Mammary epithelial cell (primary cell): ENCODE results near the gene PANX2.

Experiments used
- CTCF ChIP-seq, 2 donors: IDR thresholded peaks in 1 of 2; conservative IDR thresholded peaks in 1 of 2; 2 replicates each; pipeline ENCODE4 v1.5.1; 2011 to 2012; ENCODE audit warnings: inconsistent platforms in 2 of 2, low read length in 2 of 2, mild to moderate bottlenecking in 2 of 2, control low read depth in 1 of 2, low read depth in 1 of 2; ENCODE audit not compliant: insufficient read depth in 1 of 2; ENCODE audit errors: extremely low read depth in 1 of 2
- EZH2 ChIP-seq: IDR thresholded peaks from 2 replicates; pipeline ENCODE4 v1.6.1; 2012; ENCODE audit warnings: low read length, inconsistent platforms, borderline replicate concordance

- TF ChIP-seq CTCF (conservative IDR thresholded peaks at IDR 0.05 in 1 of 2, IDR thresholded peaks at IDR 0.05 in 1 of 2; ENCODE audit: extremely low read depth in 1 of 2, insufficient read depth in 1 of 2, low read depth in 1 of 2, low read length in 2 of 2) (no peak), EZH2 (no peak)
Observed at GRCh38 chr22:50173311-50173982, 2.9 kb downstream of the PANX2 start.
